Kidney epithelial cell (primary cell): ENCODE results near the gene GUCA1A. TPM values are rescaled to one million over a fixed set of nuclear protein-coding genes. Genes with fewer than 3 reads are reported as not detected.
"Not testable (repeated sequence)": the region's sequence is repeated elsewhere in the genome, so short reads cannot be mapped to it uniquely, and the experiment has no call there.

Experiments
- DNase-seq: peaks from one replicate; pipeline ENCODE4 v3.0.0-alpha.2; 2010; ENCODE audit warnings: low read depth
- H3K27me3 ChIP-seq: 2 replicates; pipeline ENCODE4 v1.6.0; 2011; ENCODE audit warnings: low read length; ENCODE audit not compliant: control insufficient read depth, insufficient read depth
- H3K36me3 ChIP-seq: 2 replicates; pipeline ENCODE4 v1.5.1; 2011; ENCODE audit warnings: low read length; ENCODE audit not compliant: control insufficient read depth, insufficient read depth
- H3K4me3 ChIP-seq: 2 replicates; pipeline ENCODE4 v1.5.1; 2011; ENCODE audit warnings: low read depth, mild to moderate bottlenecking, control low read depth, low read length
- total RNA-seq: library from RNA; depleted of rRNA; stranded (reverse); fragments of >200 nt; gene quantifications from 2 replicates; pipeline ENCODE4 v1.2.3, GENCODE V29; 2015
- TF ChIP-seq, protein P1 (sequence below): IDR thresholded peaks from 2 replicates; pipeline ENCODE4 v1.5.1; 2011; ENCODE audit warnings: mild to moderate bottlenecking, moderate library complexity, low read length, control low read depth, inconsistent platforms; ENCODE audit not compliant: insufficient read depth, poor library complexity, severe bottlenecking

Gene GUCA1A
- total RNA-seq, 1 donor from 2014 or later = 0.25 TPM

DNA sequence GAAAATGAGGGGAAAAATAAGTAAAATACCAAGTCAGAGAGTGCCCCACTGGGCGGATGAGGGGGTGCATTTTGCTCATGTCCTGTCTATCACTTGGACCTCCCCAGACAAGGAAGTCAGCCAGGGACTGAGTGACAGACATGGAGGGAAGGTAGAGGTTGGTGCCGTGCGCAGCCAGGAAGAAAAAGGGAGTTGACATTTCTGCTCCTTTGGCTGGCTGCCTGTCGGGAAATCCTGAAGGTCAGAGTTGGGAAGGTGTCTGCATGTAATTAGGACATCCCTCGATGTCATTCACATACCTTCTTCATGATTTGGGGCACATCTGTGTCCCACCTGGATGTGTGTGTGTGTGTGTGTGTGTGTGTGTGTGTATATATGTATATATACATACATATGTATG lies 8.9 kb downstream of the GUCA1A start:
- no peak overlapping the region for H3K4me3 ChIP-seq
- peaks cover 11% of the 10 kb centered on the region for H3K27me3 ChIP-seq
- H3K36me3 ChIP-seq = no peaks in the 10 kb centered on the region
- DNase-seq = no peak
- TF ChIP-seq, protein P1, sequence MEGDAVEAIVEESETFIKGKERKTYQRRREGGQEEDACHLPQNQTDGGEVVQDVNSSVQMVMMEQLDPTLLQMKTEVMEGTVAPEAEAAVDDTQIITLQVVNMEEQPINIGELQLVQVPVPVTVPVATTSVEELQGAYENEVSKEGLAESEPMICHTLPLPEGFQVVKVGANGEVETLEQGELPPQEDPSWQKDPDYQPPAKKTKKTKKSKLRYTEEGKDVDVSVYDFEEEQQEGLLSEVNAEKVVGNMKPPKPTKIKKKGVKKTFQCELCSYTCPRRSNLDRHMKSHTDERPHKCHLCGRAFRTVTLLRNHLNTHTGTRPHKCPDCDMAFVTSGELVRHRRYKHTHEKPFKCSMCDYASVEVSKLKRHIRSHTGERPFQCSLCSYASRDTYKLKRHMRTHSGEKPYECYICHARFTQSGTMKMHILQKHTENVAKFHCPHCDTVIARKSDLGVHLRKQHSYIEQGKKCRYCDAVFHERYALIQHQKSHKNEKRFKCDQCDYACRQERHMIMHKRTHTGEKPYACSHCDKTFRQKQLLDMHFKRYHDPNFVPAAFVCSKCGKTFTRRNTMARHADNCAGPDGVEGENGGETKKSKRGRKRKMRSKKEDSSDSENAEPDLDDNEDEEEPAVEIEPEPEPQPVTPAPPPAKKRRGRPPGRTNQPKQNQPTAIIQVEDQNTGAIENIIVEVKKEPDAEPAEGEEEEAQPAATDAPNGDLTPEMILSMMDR = no peak

- Histone ChIP-seq H3K36me3 (no peaks in the 10 kb centered on the region), H3K4me3 (no peak overlapping the region), H3K27me3 (peaks cover 5% of the 10 kb centered on the region)
- DNase-seq = no peak
- TF ChIP-seq, protein P1 = no peak
Measured at GRCh38 chr6:42184475-42184874, 11.3 kb downstream of the GUCA1A start.

GRCh38 chr6:42185597-42185996 lies 12.4 kb downstream of the GUCA1A start:
- DNase-seq = no peak
- H3K27me3 ChIP-seq = peaks cover 5% of the 10 kb centered on the region
- TF ChIP-seq, protein P1 = no peak

DNA sequence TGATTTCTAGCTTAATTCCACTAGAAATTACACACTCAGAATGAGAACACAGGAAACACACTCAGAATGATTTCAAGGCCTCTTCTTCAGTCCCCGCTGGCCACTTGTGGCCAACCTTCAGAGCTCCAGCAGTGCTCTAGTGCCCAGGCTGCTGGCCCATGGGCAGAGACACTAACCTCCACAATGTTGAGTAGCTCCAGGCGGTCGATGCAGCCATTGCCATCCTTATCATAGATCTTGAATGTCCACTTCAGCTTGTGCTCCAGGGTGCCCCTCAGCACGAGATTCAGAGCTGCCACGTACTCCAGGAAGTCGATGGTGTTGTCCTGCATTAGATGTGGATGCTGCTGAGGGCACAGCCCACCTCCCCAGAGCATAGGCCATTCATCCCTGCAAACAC lies 15.2 kb downstream of the GUCA1A start:
- TF ChIP-seq, protein P1 = no peak
- Histone ChIP-seq H3K27me3 (peaks cover 5% of the 10 kb centered on the region), H3K4me3 (no peak overlapping the region), H3K36me3 (no peaks in the 10 kb centered on the region)
- DNase-seq = no peak

More at GRCh38 chr6:42185597-42185996, 12.4 kb downstream of the GUCA1A start:
- Histone ChIP-seq H3K4me3 (no peak overlapping the region), H3K36me3 (no peaks in the 10 kb centered on the region)

DNA sequence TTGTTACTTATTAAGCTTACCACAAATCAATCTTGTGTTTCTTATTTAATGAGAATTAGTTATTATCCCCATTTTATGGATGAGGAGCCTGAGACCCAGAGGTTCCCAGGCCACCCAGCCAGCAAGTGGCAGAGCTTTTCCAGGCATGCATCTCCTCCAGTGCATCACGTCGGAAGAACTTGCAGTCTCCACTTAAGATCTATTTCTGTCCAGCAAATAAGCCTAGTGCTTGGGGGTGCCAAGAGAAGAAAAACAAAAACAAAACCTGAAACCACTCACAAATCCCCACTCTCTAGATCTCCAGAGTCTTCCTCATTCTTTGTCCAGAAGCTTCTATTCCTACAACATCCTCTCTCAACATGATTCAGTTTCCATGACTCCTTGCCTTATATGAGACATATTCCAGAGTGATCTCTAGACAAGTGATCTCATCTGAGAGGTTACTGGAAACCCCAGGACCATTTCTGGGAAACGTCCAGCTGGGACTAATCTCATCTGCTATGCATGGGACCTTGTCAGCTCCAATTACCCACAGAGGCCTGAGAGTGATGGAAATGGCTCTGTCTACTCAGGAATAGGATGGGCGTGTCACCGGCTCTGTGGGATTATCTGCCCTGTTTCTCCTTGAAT lies 17.5 kb downstream of the GUCA1A start:
- no peak for DNase-seq

GRCh38 chr6:42192385-42192784 lies 19.2 kb downstream of the GUCA1A start:
- H3K36me3 ChIP-seq, DNase-seq, H3K27me3 ChIP-seq, H3K4me3 ChIP-seq: not testable (repeated sequence)

More for the DNA sequence above, 17.5 kb downstream of the GUCA1A start:
- Histone ChIP-seq H3K4me3 (no peak overlapping the region), H3K36me3 (no peaks in the 10 kb centered on the region), H3K27me3 (peaks cover 2% of the 10 kb centered on the region)
- TF ChIP-seq, protein P1 = no peak
